ENCODE measurements around the gene ZC3H8. TPM values are rescaled to one million over a fixed set of nuclear protein-coding genes. Genes with fewer than 3 reads are reported as not detected.

Gene ZC3H8
- total RNA-seq, 2 experiments from 2014 or later, result 15.5 to 18.7 TPM

DNA sequence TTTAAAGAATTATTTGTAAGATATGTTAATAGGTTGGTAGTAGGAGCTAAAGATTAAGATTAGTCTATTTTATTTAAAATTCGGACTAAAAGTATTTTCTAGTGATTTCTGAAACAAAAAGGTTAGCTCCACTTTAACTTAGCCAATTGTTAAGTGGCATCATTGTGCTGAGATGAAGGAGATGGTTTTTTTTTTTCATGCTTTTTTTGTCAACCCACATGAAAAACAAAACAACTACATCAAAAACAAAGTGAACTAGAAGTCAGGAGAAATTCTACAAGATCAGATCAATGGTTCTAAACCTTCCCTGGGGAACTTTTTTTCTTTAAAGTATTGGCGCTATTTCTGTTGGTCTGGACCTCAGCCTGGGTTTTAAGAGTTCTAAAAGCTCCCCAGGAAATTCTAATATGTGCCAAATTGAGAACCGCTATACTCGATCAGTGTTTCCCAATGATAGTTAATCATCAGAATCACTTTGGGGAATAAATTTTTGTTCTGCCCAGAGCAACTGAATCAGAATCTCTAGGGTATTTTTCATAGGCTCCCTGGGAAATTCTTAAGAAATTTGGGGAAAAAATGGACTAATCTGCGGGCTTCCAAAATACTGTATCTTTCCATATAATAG lies 22.9 kb upstream of the ZC3H8 start:
- Mint-ChIP-seq H3K27me3 (ENCODE audit: low read depth) (no peaks in the 10 kb centered on the region), H3K27ac (no peak overlapping the region), H3K4me3 (no peak overlapping the region), H3K4me1 (ENCODE audit: low read depth) (peaks cover 37% of the 10 kb centered on the region), H3K36me3 (ENCODE audit: low read depth) (peaks cover 1% of the 10 kb centered on the region), H3K9me3 (no peaks in the 10 kb centered on the region)
- intact Hi-C loops (cut with micrococcal nuclease), result loop anchor here (5.0 kb wide), 1 partner anchor 395 kb away; the partner anchor contains the start of gene ANAPC1
- DNase-seq, result no peak
- CTCF ChIA-PET, result interaction anchor here (0.6 to 1.6 kb wide), 7 partner anchors 9 to 156 kb away, joined by 3 to 5 read pairs (median 3); no protein-coding TSS in a partner anchor

DNA sequence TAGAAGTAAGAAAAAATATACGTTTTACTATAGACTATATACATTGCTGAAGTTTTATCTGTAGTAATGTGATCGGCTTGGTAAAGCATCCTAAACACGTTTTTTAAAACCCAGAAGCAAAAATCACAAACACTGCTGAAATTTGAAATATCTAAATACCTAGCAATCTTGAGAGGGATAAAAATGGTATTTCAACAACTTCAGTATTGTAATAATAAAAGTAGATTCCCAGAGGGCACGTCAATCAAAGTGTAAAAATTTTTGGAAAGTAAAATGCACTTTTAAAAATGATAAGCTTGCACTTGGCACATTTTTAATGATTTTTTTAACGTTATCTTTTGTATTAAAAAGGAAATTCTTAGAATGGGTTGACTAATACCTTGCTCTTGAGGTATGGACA lies 22.1 kb upstream of the ZC3H8 start:
- Mint-ChIP-seq H3K27me3 (ENCODE audit: low read depth) (no peaks in the 10 kb centered on the region), H3K27ac (no peak overlapping the region), H3K4me1 (ENCODE audit: low read depth) (peaks cover 34% of the 10 kb centered on the region), H3K36me3 (ENCODE audit: low read depth) (peaks cover 1% of the 10 kb centered on the region), H3K9me3 (no peaks in the 10 kb centered on the region), H3K4me3 (peak overlapping the region; percentile 76)
- CTCF ChIA-PET, result interaction anchor here (0.6 to 1.6 kb wide), 4 partner anchors 18 to 155 kb away, joined by 3 to 5 read pairs (median 4); no protein-coding TSS in a partner anchor
- intact Hi-C loops (cut with micrococcal nuclease), result loop anchor here (5.0 kb wide), 1 partner anchor 395 kb away; the partner anchor contains the start of gene ANAPC1
- DNase-seq, result no peak

DNA sequence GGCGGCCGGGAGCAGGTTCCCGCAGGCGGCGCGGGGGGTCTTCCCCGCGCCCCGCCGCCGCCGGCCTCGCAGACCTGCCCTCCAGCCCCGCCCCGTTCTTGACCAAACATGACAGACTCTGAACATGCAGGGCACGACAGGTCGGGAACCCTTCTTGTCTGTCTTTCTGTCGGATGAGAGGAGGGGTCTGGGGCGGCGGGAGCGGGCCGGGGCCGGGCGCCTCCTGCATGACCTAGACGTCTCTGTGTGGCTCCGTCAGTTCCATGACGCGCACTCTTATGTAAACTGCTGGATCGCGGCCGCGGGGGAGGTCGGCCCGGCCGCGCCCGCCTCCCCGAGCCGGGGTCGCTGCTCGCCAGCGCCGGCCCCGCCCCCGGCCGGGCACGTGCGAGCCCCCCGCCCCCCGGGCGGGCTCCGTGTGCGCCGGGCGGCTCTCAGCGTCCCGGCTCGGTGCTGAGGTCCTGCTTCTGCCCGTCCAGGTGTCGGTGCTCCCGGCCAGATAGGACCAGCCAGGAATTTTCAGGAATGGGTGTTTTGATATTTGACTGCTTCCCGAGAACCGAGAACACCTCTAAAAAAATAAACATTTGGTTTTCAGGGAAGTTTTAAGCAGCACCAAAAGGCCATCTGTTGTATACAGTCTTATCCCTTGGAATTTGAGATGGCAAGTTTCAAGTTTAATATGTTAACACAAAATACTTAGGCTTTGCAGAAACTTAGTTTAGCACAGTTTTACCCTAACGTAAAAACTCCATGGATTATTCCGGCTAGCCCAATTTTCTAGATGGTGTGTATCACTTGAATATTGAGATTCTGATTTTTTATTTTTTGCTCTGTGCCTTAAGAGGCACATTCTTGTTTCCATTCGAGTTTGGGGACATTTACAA lies 21.3 kb upstream of the ZC3H8 start:
- Mint-ChIP-seq H3K27me3 (ENCODE audit: low read depth) (no peaks in the 10 kb centered on the region), H3K4me1 (ENCODE audit: low read depth) (peaks cover 30% of the 10 kb centered on the region), H3K9me3 (no peaks in the 10 kb centered on the region), H3K4me3 (peak overlapping the region; percentile 93), H3K27ac (peak overlapping the region; percentile 97), H3K36me3 (ENCODE audit: low read depth) (peaks cover 1% of the 10 kb centered on the region)
- peak; percentile 78 for DNase-seq
- CTCF ChIA-PET, result no interaction called here
- intact Hi-C loops (cut with micrococcal nuclease), result loop anchor here (1.0 to 5.0 kb wide), 10 partner anchors 17 to 394 kb away; partner anchors contain the start of genes ANAPC1, CHCHD5, POLR1B and SLC20A1

DNA sequence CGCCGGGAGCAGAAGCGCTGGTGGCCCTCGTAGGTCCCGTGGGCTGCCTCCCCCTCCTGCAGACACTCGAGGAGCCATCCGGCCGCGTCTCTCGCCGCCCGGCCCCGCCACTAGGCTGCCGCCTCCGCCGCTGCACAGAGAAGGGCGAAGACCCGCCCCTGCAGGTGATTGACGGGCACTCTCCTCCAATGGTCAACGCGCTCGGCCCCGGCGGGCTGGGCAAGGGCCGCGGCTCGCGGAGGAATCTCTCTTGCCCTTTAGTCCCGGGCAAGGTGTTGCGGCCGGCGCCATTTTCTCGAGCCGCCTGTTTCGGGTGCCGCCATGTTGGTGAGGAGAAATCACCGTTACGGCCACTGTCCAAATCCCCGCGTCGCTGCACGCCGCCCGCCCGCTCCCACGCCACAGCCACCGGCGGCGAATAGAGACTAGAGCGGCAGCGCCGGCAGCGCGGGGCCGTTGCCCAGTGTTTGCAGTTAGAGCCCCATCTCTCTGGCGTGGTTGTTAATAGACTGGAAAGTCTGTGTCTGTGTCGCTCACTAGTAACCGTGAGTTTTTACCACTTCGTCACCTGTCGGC lies 20.6 kb upstream of the ZC3H8 start, which contains the start of gene ZC3H6:
ZC3H6 (plus strand) TSS at position 287 of the 576 bp plus-strand sequence. CDS start 398 bp downstream, outside the sequence.
- Mint-ChIP-seq H3K4me3 (peak within 1 kb of the TSS; percentile 93), H3K4me1 (ENCODE audit: low read depth) (peaks cover 24% of the 10 kb centered on the region), H3K9me3 (no peaks in the 10 kb centered on the region), H3K36me3 (ENCODE audit: low read depth) (peaks cover 1% of the 10 kb centered on the region), H3K27me3 (ENCODE audit: low read depth) (no peaks in the 10 kb centered on the region), H3K27ac (peak within 1 kb of the TSS; percentile 97)
- CTCF ChIA-PET, result interaction anchor here (0.5 kb wide), 1 partner anchor 11 kb away, joined by 3 read pairs; no protein-coding TSS in a partner anchor
- DNase-seq, result peak; percentile 99
- intact Hi-C loops (cut with micrococcal nuclease), result loop anchor here (1.0 to 5.0 kb wide), 10 partner anchors 16 to 393 kb away; partner anchors contain the start of genes ANAPC1, CHCHD5, POLR1B and SLC20A1

DNA sequence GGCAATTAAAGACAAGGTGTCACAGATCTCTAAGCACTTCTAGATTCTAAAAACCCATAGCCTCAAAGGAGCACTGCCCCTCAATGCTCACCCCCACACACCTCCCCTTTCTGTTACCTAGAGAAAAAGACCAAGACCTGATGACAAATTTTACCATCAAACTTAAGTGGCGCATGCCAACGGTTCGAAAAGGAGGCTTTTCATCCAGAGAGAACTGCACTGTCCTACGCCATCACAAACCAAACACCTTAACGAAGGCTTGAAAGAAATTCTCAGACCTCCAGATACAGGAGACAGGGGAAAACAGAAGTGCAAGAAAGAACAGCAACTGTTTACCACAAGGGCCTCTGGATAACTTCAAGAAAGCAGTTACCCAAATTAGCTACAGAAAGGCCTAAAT lies 18.5 kb upstream of the ZC3H8 start:
- Mint-ChIP-seq H3K9me3 (no peaks in the 10 kb centered on the region), H3K27me3 (ENCODE audit: low read depth) (no peaks in the 10 kb centered on the region), H3K4me3 (peak overlapping the region; percentile 0), H3K4me1 (ENCODE audit: low read depth) (peaks cover 13% of the 10 kb centered on the region), H3K36me3 (ENCODE audit: low read depth) (peaks cover 1% of the 10 kb centered on the region), H3K27ac (peak overlapping the region; percentile 8)
- CTCF ChIA-PET, result no interaction called here
- intact Hi-C loops (cut with micrococcal nuclease), result no loop called here
- DNase-seq, result no peak

DNA sequence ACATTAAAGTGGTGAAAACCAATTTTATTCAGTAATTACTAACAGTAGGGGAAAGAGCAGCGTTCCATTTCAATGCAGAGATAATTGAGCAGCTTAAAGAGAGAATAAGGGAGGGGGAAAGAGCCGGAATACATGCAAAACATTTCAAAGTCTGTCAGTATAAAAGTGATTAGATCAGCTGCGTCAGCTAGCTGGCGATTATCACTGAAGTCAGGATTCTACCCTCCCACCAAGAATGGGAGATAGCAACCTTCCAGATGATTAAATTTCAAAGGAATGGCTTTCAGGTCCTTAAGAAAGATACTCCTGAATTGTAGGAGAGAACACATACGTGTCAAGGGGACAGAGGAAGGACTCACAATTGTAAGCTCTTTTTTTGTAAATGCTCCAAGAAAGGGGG lies 17.8 kb upstream of the ZC3H8 start:
- Mint-ChIP-seq H3K9me3 (no peaks in the 10 kb centered on the region), H3K4me3 (no peak overlapping the region)
- CTCF ChIA-PET, result no interaction called here

DNA sequence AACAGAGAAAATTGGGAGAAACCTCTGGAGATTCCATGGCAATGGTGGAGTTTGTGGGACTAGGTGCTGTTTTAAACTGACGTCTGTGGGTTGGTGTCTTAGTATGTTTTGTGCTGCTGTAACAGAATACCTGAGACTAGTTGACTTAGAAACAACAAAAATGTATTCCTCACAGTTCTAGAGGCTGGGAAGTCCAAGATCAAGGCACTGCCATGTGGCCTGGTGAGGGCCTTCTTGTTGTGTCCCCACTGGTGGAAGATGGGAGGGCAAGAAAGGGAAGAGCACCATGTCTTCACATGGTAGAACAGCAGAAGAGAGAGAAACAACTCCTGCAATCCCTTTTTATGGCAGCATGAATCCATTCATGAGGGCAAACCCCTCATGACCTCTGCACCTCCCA lies 13.7 kb upstream of the ZC3H8 start:
- H3K36me3 Mint-ChIP-seq (ENCODE audit: low read depth), result no peaks in the 10 kb centered on the region
- no peak for DNase-seq
- H3K4me1 Mint-ChIP-seq (ENCODE audit: low read depth), result no peaks in the 10 kb centered on the region
- CTCF ChIA-PET, result interaction anchor here (1.4 to 1.6 kb wide), 2 partner anchors 9 to 14 kb away, joined by 4 to 5 read pairs; partner anchors contain the start of gene ZC3H8
- H3K27me3 Mint-ChIP-seq (ENCODE audit: low read depth), result no peaks in the 10 kb centered on the region
- H3K9me3 Mint-ChIP-seq, result no peaks in the 10 kb centered on the region
- H3K27ac Mint-ChIP-seq, result no peak overlapping the region
- intact Hi-C loops (cut with micrococcal nuclease), result no loop called here
- no peak overlapping the region for H3K4me3 Mint-ChIP-seq

More for the DNA sequence above, 17.8 kb upstream of the ZC3H8 start:
- Mint-ChIP-seq H3K27me3 (ENCODE audit: low read depth) (no peaks in the 10 kb centered on the region), H3K36me3 (ENCODE audit: low read depth) (peaks cover 1% of the 10 kb centered on the region), H3K4me1 (ENCODE audit: low read depth) (peaks cover 9% of the 10 kb centered on the region), H3K27ac (no peak overlapping the region)
- intact Hi-C loops (cut with micrococcal nuclease), result no loop called here
- no peak for DNase-seq

DNA sequence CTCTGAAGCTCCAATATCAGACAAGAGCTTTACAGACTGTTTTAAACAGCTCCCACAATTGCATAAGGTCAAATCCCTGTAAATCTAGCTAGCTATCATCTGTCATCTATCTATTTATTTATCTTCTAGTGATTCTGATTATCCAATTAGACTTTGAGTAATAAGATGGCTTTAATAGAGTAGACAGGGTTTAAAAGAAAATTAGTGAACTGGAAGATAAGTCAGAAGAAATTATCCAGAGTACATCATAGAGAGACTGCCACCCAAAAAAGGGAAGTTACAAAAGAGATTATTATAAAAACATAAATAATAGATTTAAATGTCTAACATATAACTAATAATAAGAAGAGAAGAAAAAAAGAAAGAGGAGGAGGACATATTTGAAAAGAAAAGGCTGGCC lies 8.0 kb upstream of the ZC3H8 start:
- CTCF ChIA-PET, result interaction anchor here (1.0 kb wide), 1 partner anchor 363 kb away, joined by 3 read pairs; no protein-coding TSS in a partner anchor
- H3K27me3 Mint-ChIP-seq (ENCODE audit: low read depth), result no peaks in the 10 kb centered on the region
- H3K36me3 Mint-ChIP-seq (ENCODE audit: low read depth), result no peaks in the 10 kb centered on the region
- H3K9me3 Mint-ChIP-seq, result no peaks in the 10 kb centered on the region
- peaks cover 6% of the 10 kb centered on the region for H3K4me1 Mint-ChIP-seq (ENCODE audit: low read depth)
- no peak overlapping the region for H3K27ac Mint-ChIP-seq
- no peak for DNase-seq
- no peak overlapping the region for H3K4me3 Mint-ChIP-seq
- intact Hi-C loops (cut with micrococcal nuclease), result no loop called here

DNA sequence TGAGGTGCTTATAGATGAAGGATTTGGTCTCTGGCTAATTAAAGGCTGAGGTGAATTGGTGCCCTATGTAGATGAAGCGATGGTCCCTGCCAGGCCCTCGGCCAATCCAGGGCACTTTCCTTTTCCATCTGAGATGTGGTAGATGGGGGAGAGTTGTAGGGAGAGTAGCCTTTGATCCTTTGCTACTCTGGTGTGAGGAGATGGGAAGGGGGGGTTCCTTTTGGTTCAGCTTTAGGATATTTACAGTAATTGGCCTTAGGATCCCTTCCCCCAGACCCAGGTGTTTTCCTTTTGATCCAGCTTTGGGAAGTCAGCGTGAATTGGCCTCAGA lies 5.4 kb upstream of the ZC3H8 start:
- Mint-ChIP-seq H3K9me3 (no peaks in the 10 kb centered on the region), H3K4me3 (no peak overlapping the region), H3K27ac (no peak overlapping the region), H3K4me1 (ENCODE audit: low read depth) (peaks cover 9% of the 10 kb centered on the region), H3K36me3 (ENCODE audit: low read depth) (no peaks in the 10 kb centered on the region), H3K27me3 (ENCODE audit: low read depth) (no peaks in the 10 kb centered on the region)
- CTCF ChIA-PET, result interaction anchor here (0.6 to 2.7 kb wide), 10 partner anchors 8 to 730 kb away, joined by 3 to 10 read pairs (median 5); no protein-coding TSS in a partner anchor
- intact Hi-C loops (cut with micrococcal nuclease), result no loop called here
- no peak for DNase-seq

DNA sequence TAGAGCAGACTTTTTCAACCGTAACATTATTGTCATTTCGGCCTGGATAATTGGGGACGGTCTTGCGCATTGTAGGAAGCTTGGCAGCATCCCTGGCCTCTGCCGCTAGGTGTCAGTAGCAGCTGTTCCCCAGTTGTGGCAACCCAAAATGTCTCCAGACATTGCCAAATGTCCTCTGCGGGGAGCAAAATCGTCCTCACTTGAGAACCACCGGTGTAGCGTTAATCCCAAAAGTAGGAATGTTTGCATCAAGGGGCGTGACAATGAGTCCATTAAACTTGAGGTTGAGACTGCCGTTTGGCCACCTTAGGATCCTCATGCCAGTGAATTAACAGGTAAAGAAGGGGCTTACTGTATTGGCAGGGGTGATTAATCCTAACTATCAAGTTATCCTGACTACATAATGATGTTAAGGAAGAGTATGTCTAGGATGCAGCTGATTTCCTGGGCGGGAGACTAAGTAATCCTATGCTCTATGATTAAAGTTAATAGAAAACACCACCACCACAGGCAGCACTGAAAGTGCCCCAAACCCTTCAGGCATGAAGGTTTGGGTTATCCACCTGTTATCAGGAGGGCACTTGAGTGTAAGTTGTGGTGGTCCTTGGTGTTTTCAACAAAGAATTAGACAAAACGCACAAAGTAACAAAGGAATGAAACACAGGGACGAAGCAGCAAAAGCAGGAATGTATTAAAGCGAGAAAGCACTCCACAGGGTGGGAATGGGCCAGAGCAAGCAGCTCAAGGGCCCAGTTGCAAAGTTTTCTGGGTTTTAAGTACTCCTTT lies 4.9 kb upstream of the ZC3H8 start:
- Mint-ChIP-seq H3K36me3 (ENCODE audit: low read depth) (no peaks in the 10 kb centered on the region), H3K27ac (no peak overlapping the region), H3K27me3 (ENCODE audit: low read depth) (no peaks in the 10 kb centered on the region), H3K9me3 (no peaks in the 10 kb centered on the region), H3K4me1 (ENCODE audit: low read depth) (peaks cover 9% of the 10 kb centered on the region), H3K4me3 (peak overlapping the region; percentile 54)
- CTCF ChIA-PET, result interaction anchor here (0.5 to 2.7 kb wide), 19 partner anchors 8 to 1458 kb away, joined by 3 to 10 read pairs (median 5); partner anchors contain the start of gene RGPD8
- peak; percentile 95 for DNase-seq
- intact Hi-C loops (cut with micrococcal nuclease), result loop anchor here (1.0 to 10.0 kb wide), 5 partner anchors 16 to 375 kb away; partner anchors contain the start of genes ANAPC1, FBLN7 and ZC3H6

DNA sequence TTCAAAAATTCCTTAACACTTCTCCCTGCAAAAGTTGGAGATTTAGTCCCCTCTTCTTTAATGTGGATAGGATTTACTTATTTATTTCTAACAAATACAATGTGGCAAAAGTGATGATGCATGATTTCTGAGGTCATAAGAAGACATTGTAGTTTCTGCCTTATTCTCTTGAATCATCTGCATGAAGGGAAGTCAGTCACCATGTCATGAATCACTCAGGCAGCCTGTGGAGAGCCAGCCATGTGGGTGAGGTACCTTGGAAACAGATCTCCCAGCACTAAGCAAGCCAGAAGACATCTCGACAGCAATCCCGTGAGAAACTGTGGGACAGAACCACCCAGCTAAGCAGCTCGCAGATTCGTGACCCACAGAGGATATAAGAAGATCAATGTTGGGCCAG lies 2.7 kb upstream of the ZC3H8 start:
- Mint-ChIP-seq H3K4me3 (no peak overlapping the region), H3K4me1 (ENCODE audit: low read depth) (peaks cover 13% of the 10 kb centered on the region), H3K9me3 (no peaks in the 10 kb centered on the region), H3K27me3 (ENCODE audit: low read depth) (no peaks in the 10 kb centered on the region), H3K27ac (no peak overlapping the region), H3K36me3 (ENCODE audit: low read depth) (peaks cover 6% of the 10 kb centered on the region)
- no peak for DNase-seq
- CTCF ChIA-PET, result interaction anchor here (1.7 kb wide), 1 partner anchor 20 kb away, joined by 5 read pairs; no protein-coding TSS in a partner anchor
- intact Hi-C loops (cut with micrococcal nuclease), result loop anchor here (5.0 to 10.0 kb wide), 2 partner anchors 120 to 373 kb away; partner anchors contain the start of genes ANAPC1 and FBLN7
